Measurements from ENCODE around the gene SBNO2. TPM values are rescaled to one million over a fixed set of nuclear protein-coding genes. Genes with fewer than 3 reads are reported as not detected.

Gene SBNO2
- total RNA-seq, 2 experiments from 2014 or later, result 108 to 113 TPM

GRCh38 chr19:1063030-1063908 is 110.8 kb downstream of the SBNO2 start:
- no peaks in the 10 kb centered on the region for H3K36me3 Mint-ChIP-seq (ENCODE audit: low read depth)
- no peaks in the 10 kb centered on the region for H3K27me3 Mint-ChIP-seq
- ChIA-PET POLR2A (no interaction called here), CTCF (interaction anchor here (0.5 to 1.2 kb wide), 2 partner anchors 23 to 24 kb away, joined by 3 to 4 read pairs; partner anchors contain the start of gene ABCA7)
- H3K9me3 Mint-ChIP-seq (ENCODE audit: low read depth), result no peaks in the 10 kb centered on the region
- intact Hi-C loops (cut with DNase I, micrococcal nuclease), result loop anchor here in 1 of 2 experiments (1.0 to 10.0 kb wide), 2 partner anchors 201 to 792 kb away; no protein-coding TSS in a partner anchor
- H3K27ac Mint-ChIP-seq, result no peak overlapping the region
- peak; percentile 28 for ATAC-seq
- peak; percentile 84 for DNase-seq
- H3K4me3 Mint-ChIP-seq, result no peak overlapping the region
- peaks cover 21% of the 10 kb centered on the region for H3K4me1 Mint-ChIP-seq

- H3K9me3 Mint-ChIP-seq (ENCODE audit: low read depth), result peaks cover under 1% of the 10 kb centered on the region
- H3K4me1 Mint-ChIP-seq, result peaks cover 27% of the 10 kb centered on the region
- CTCF ChIA-PET, result interaction anchor here (0.5 kb wide), 1 partner anchor 24 kb away, joined by 3 read pairs; no protein-coding TSS in a partner anchor
- H3K4me3 Mint-ChIP-seq, result no peak overlapping the region
- ATAC-seq, result peak; percentile 25
- intact Hi-C loops (cut with DNase I, micrococcal nuclease), result loop anchor here in 1 of 2 experiments (1.0 to 10.0 kb wide), 4 partner anchors 20 to 792 kb away; no protein-coding TSS in a partner anchor
- H3K27ac Mint-ChIP-seq, result no peak overlapping the region
- no peak for DNase-seq
- H3K27me3 Mint-ChIP-seq, result no peaks in the 10 kb centered on the region
- POLR2A ChIA-PET, result no interaction called here
- H3K36me3 Mint-ChIP-seq (ENCODE audit: low read depth), result peaks cover 5% of the 10 kb centered on the region
Observed at GRCh38 chr19:1062387-1063029, 111.6 kb downstream of the SBNO2 start.

GRCh38 chr19:1061987-1062386 is 112.1 kb downstream of the SBNO2 start:
- H3K27me3 Mint-ChIP-seq, result no peaks in the 10 kb centered on the region
- H3K4me1 Mint-ChIP-seq, result peaks cover 30% of the 10 kb centered on the region
- H3K4me3 Mint-ChIP-seq, result no peak overlapping the region
- ChIA-PET POLR2A (no interaction called here), CTCF (no interaction called here)
- DNase-seq (no peak), ATAC-seq (no peak)
- H3K36me3 Mint-ChIP-seq (ENCODE audit: low read depth), result peaks cover 10% of the 10 kb centered on the region
- no peak overlapping the region for H3K27ac Mint-ChIP-seq
- intact Hi-C loops (cut with DNase I, micrococcal nuclease), result loop anchor here in 1 of 2 experiments (1.0 to 10.0 kb wide), 3 partner anchors 20 to 793 kb away; no protein-coding TSS in a partner anchor
- peaks cover 3% of the 10 kb centered on the region for H3K9me3 Mint-ChIP-seq (ENCODE audit: low read depth)

GRCh38 chr19:1060689-1061088 is 113.4 kb downstream of the SBNO2 start:
- Mint-ChIP-seq H3K4me3 (no peak overlapping the region), H3K9me3 (ENCODE audit: low read depth) (peaks cover 8% of the 10 kb centered on the region), H3K27me3 (no peaks in the 10 kb centered on the region), H3K27ac (no peak overlapping the region), H3K36me3 (ENCODE audit: low read depth) (peaks cover 21% of the 10 kb centered on the region), H3K4me1 (peaks cover 29% of the 10 kb centered on the region)
- CTCF ChIA-PET, result interaction anchor here (1.2 kb wide), 1 partner anchor 183 kb away, joined by 3 read pairs; no protein-coding TSS in a partner anchor
- DNase-seq, result no peak
- intact Hi-C loops (cut with DNase I, micrococcal nuclease), result loop anchor here in 1 of 2 experiments (10.0 kb wide), 1 partner anchor 794 kb away; no protein-coding TSS in a partner anchor
- POLR2A ChIA-PET, result no interaction called here
- ATAC-seq, result no peak

- no peak for DNase-seq
- no peaks in the 10 kb centered on the region for H3K27me3 Mint-ChIP-seq
- peaks cover 8% of the 10 kb centered on the region for H3K9me3 Mint-ChIP-seq (ENCODE audit: low read depth)
- POLR2A ChIA-PET, result interaction anchor here (1.3 kb wide), 1 partner anchor 37 kb away, joined by 3 read pairs; the partner anchor contains the start of gene RNU6-2
- peak overlapping the region; percentile 13 for H3K27ac Mint-ChIP-seq
- CTCF ChIA-PET, result interaction anchor here (0.6 to 0.7 kb wide), 2 partner anchors 17 to 32 kb away, joined by 3 to 6 read pairs; no protein-coding TSS in a partner anchor
- H3K4me1 Mint-ChIP-seq, result peaks cover 12% of the 10 kb centered on the region
- H3K36me3 Mint-ChIP-seq (ENCODE audit: low read depth), result peaks cover 21% of the 10 kb centered on the region
- no peak for ATAC-seq
- H3K4me3 Mint-ChIP-seq, result no peak overlapping the region
- intact Hi-C loops (cut with DNase I, micrococcal nuclease), result no loop called here
Observed at GRCh38 chr19:1058112-1058511, 116.0 kb downstream of the SBNO2 start.

Other genes with a start within 250 kb of the SBNO2 start
- gene ARID3A, start 248.2 kb downstream of the SBNO2 start, total RNA-seq, result 10 to 100 TPM; 25.1 to 36.0 TPM
- 10 to 100 TPM; 71.6 to 87.8 TPM for gene WDR18, start 189.9 kb downstream of the SBNO2 start, total RNA-seq
- gene GRIN3B, start 173.8 kb downstream of the SBNO2 start, total RNA-seq, result under 1 TPM in 1 of 2 experiments, not detected in 1; 0.09 TPM
- 100 to 1,000 TPM; 106 to 128 TPM for gene TMEM259, start 153.1 kb downstream of the SBNO2 start, total RNA-seq
- gene RNU6-2, start 152.7 kb downstream of the SBNO2 start, total RNA-seq, result not detected
- 100 to 1,000 TPM; 108 to 130 TPM for gene CNN2, start 147.7 kb downstream of the SBNO2 start, total RNA-seq
- 10 to 100 TPM; 14.4 to 16.9 TPM for gene ABCA7, start 134.2 kb downstream of the SBNO2 start, total RNA-seq
- 100 to 1,000 TPM; 107 to 137 TPM for gene ARHGAP45, start 107.1 kb downstream of the SBNO2 start, total RNA-seq
- gene POLR2E, start 78.9 kb downstream of the SBNO2 start, total RNA-seq, result 100 to 1,000 TPM; 171 to 229 TPM
- gene GPX4, start 70.3 kb downstream of the SBNO2 start, total RNA-seq, result 100 to 1,000 TPM; 192 to 218 TPM
- 10 to 100 TPM; 49.2 to 61.5 TPM for gene STK11, start 31.5 kb upstream of the SBNO2 start, total RNA-seq
- 1 to 10 TPM in 1 of 2 experiments, under 1 TPM in 1; 0.82 to 1.1 TPM for gene CBARP, start 63.7 kb upstream of the SBNO2 start, total RNA-seq
- gene ATP5F1D, start 67.5 kb upstream of the SBNO2 start, total RNA-seq, result 100 to 1,000 TPM; 161 to 180 TPM
- gene MIDN, start 74.3 kb upstream of the SBNO2 start, total RNA-seq, result 10 to 100 TPM; 46.5 to 47.9 TPM
- 100 to 1,000 TPM; 123 to 188 TPM for gene CIRBP, start 95.1 kb upstream of the SBNO2 start, total RNA-seq
- 10 to 100 TPM; 75.3 to 88.3 TPM for gene FAM174C, start 101.3 kb upstream of the SBNO2 start, total RNA-seq
- not detected for gene EFNA2, start 111.6 kb upstream of the SBNO2 start, total RNA-seq
- 100 to 1,000 TPM in 1 of 2 experiments, 10 to 100 TPM in 1; 93.4 to 113 TPM for gene NDUFS7, start 209.6 kb upstream of the SBNO2 start, total RNA-seq
- 10 to 100 TPM; 30.4 to 31.5 TPM for gene GAMT, start 227.3 kb upstream of the SBNO2 start, total RNA-seq
- 100 to 1,000 TPM; 248 to 347 TPM for gene DAZAP1, start 233.3 kb upstream of the SBNO2 start, total RNA-seq